B cell (primary cell): ENCODE results near the gene ARAF.

Experiments used
- CTCF ChIP-seq: fragments of 200-600 bp; IDR thresholded peaks from one replicate; pipeline ENCODE4 v1.8.0; 2022; ENCODE audit warnings: antibody characterized with exemption, mild to moderate bottlenecking
- EZH2 ChIP-seq: IDR thresholded peaks from 2 replicates; pipeline ENCODE4 v1.6.1; 2012; ENCODE audit warnings: borderline replicate concordance, low read depth, mild to moderate bottlenecking, moderate library complexity, low read length; ENCODE audit not compliant: insufficient read depth, poor library complexity, severe bottlenecking

- TF ChIP-seq CTCF (no peak), EZH2 (no peak)
Observed at GRCh38 chrX:47607091-47607490, 46.1 kb downstream of the ARAF start.
